ACC112 (cell line): ENCODE data around the gene ITK.
"Not testable (repeated sequence)": the region's sequence is repeated elsewhere in the genome, so short reads cannot be mapped to it uniquely, and the experiment has no call there.

ENCODE experiments used
- H2AFZ ChIP-seq: fragments of 200-600 bp; sonication (generic); one replicate; pipeline ENCODE4 v1.6.0; 2017; ENCODE audit warnings: antibody characterized with exemption, low read length; ENCODE audit not compliant: unreplicated experiment
- H3K27ac ChIP-seq: fragments of 200-600 bp; sonication (generic); 2 replicates; pipeline ENCODE4 v1.5.1; 2014; ENCODE audit warnings: low read depth, mild to moderate bottlenecking, antibody characterized with exemption, low read length, moderate library complexity
- H3K27me3 ChIP-seq: fragments of 200-600 bp; sonication (generic); 2 replicates; pipeline ENCODE4 v1.6.1; 2014; ENCODE audit warnings: mild to moderate bottlenecking, antibody characterized with exemption, low read length, moderate library complexity, mixed read lengths; ENCODE audit not compliant: insufficient read depth
- H3K36me3 ChIP-seq: fragments of 200-600 bp; sonication (generic); 2 replicates; pipeline ENCODE4 v1.6.1; 2016; ENCODE audit warnings: mild to moderate bottlenecking, antibody characterized with exemption, low read length, moderate library complexity, mixed read lengths; ENCODE audit not compliant: insufficient read depth
- H3K4me1 ChIP-seq: fragments of 200-600 bp; sonication (generic); one replicate; pipeline ENCODE4 v1.6.1; 2016; ENCODE audit warnings: low read length, mixed read lengths; ENCODE audit not compliant: insufficient read depth, unreplicated experiment, control insufficient read depth
- H3K4me3 ChIP-seq: fragments of 200-600 bp; sonication (generic); 2 replicates; pipeline ENCODE4 v1.5.1; 2014; ENCODE audit warnings: mild to moderate bottlenecking, low read depth, low read length
- H3K79me2 ChIP-seq: fragments of 200-600 bp; sonication (generic); one replicate; pipeline ENCODE4 v1.6.0; 2016; ENCODE audit warnings: low read length; ENCODE audit not compliant: control insufficient read depth, unreplicated experiment, insufficient read depth

ITK gene

DNA sequence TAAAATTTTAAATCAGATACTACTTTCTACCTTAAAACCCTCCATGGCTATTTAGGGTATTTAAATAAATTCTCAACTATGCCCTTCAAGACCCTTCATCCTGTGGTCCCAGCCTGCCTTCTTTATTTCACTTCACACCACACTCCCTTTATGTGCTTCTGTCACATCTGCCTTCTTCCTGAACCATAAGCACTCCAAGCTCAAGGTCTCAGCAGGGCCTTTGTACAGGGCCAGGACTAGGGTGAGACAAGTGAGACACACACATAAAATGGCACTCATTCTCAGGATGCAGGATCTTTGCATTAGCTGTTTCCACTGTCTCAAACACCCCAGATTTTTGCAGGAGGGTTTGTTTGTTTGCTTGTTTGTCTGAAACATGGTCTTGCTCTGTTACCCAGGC is 7.6 kb downstream of the ITK start:
- Histone ChIP-seq H3K4me3 (no peak overlapping the region), H3K27me3 (peaks cover 64% of the 10 kb centered on the region), H3K27ac (no peak overlapping the region), H3K36me3 (no peaks in the 10 kb centered on the region), H3K4me1 (no peaks in the 10 kb centered on the region), H3K79me2 (no peaks in the 10 kb centered on the region), H2AFZ (no peak overlapping the region)

- no peak overlapping the region for H3K4me3 ChIP-seq
- H3K27me3 ChIP-seq, result peaks cover 64% of the 10 kb centered on the region
- no peaks in the 10 kb centered on the region for H3K79me2 ChIP-seq
These were observed 8.6 kb downstream of the ITK start for GRCh38 chr5:157189223-157189622.

GRCh38 chr5:157193699-157194424 is 13.2 kb downstream of the ITK start:
- H3K27ac ChIP-seq, result no peak overlapping the region
- peaks cover 75% of the 10 kb centered on the region for H3K27me3 ChIP-seq
- no peaks in the 10 kb centered on the region for H3K36me3 ChIP-seq
- H2AFZ ChIP-seq, result no peak overlapping the region
- no peak overlapping the region for H3K4me3 ChIP-seq
- no peaks in the 10 kb centered on the region for H3K4me1 ChIP-seq
- H3K79me2 ChIP-seq, result no peaks in the 10 kb centered on the region

More at GRCh38 chr5:157189223-157189622, 8.6 kb downstream of the ITK start:
- no peaks in the 10 kb centered on the region for H3K4me1 ChIP-seq
- no peak overlapping the region for H2AFZ ChIP-seq
- H3K36me3 ChIP-seq, result no peaks in the 10 kb centered on the region
- no peak overlapping the region for H3K27ac ChIP-seq

DNA sequence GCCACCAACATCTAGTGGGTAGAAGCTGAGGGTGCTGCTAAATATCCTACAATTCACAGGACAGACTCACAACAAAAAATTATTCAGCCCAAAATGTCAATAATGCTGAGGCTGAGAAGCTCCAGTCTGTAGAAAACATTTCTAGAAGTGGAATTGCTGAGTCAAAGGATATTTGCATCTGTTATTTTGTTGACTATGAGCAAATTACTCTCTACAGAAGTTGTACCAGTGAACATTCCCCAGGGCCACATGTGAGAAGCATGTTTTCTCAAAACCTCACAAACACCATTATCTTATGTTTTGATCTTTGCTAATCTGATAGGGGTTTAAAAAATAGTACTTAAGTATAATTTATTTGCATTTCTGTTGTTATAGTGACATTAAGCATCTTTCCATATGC is 15.4 kb downstream of the ITK start:
- no peak overlapping the region for H2AFZ ChIP-seq
- no peak overlapping the region for H3K4me3 ChIP-seq
- H3K27me3 ChIP-seq, result peaks cover 72% of the 10 kb centered on the region
- no peaks in the 10 kb centered on the region for H3K36me3 ChIP-seq
- H3K27ac ChIP-seq, result no peak overlapping the region
- H3K79me2 ChIP-seq, result no peaks in the 10 kb centered on the region
- H3K4me1 ChIP-seq, result no peaks in the 10 kb centered on the region

- Histone ChIP-seq H3K4me1 (no peaks in the 10 kb centered on the region), H3K36me3 (no peaks in the 10 kb centered on the region), H3K27ac (no peak overlapping the region), H3K4me3 (no peak overlapping the region), H2AFZ (no peak overlapping the region), H3K27me3 (peaks cover 66% of the 10 kb centered on the region), H3K79me2 (no peaks in the 10 kb centered on the region)
These were observed 16.4 kb downstream of the ITK start for GRCh38 chr5:157197086-157197485.

GRCh38 chr5:157198277-157198986 is 17.8 kb downstream of the ITK start:
- Histone ChIP-seq H3K4me1 (no peaks in the 10 kb centered on the region), H3K79me2 (no peaks in the 10 kb centered on the region), H3K27ac (no peak overlapping the region), H3K36me3 (no peaks in the 10 kb centered on the region), H3K27me3 (peaks cover 60% of the 10 kb centered on the region), H2AFZ (no peak overlapping the region), H3K4me3 (no peak overlapping the region)

DNA sequence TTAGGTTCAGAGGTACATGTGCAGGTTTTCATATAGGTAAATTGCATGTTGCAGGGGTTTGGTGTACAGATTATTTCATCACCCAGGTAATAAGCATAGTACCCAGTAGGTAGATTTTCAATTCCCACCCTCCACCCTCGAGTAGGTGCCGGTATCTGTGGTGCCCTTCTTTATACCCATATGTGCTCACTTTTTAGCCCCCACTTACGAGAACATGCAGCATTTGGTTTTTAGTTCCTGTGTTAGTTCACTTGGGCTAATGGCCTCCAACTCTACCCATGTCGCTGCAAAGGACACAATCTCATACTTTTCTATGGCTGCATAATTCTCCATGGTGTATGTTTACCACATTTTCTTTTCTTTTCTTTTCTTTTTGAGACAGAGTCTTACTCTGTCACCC is 21.2 kb downstream of the ITK start:
- Histone ChIP-seq H2AFZ (no peak overlapping the region), H3K4me1 (no peaks in the 10 kb centered on the region), H3K27me3 (peaks cover 31% of the 10 kb centered on the region), H3K36me3 (no peaks in the 10 kb centered on the region), H3K79me2 (no peaks in the 10 kb centered on the region), H3K27ac (no peak overlapping the region), H3K4me3 (no peak overlapping the region)

DNA sequence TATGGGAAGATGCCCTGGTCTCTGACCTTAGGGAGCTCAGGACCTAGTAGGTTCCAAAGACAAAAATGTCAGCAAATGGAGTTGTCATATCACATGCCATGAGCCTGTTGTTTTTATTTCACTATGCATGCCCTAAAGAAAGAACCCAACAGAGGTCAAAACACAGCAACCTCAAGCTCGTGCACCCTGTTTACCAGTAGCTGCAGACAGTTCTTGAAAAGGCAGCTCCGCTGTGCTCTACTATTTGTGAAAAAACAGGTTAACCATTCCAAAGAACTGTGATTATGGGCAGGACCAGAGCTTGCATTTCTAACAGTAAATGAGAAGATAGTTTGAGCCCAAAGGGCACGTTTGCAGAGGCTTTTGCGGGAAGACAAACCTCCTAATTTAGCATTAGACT is 22.8 kb downstream of the ITK start:
- H3K79me2 ChIP-seq, result no peaks in the 10 kb centered on the region
- no peaks in the 10 kb centered on the region for H3K4me1 ChIP-seq
- H3K36me3 ChIP-seq, result no peaks in the 10 kb centered on the region
- no peak overlapping the region for H3K27ac ChIP-seq
- peaks cover 23% of the 10 kb centered on the region for H3K27me3 ChIP-seq
- H2AFZ ChIP-seq, result no peak overlapping the region
- no peak overlapping the region for H3K4me3 ChIP-seq

- no peak overlapping the region for H2AFZ ChIP-seq
- no peak overlapping the region for H3K27ac ChIP-seq
- no peak overlapping the region for H3K4me3 ChIP-seq
- peaks cover 19% of the 10 kb centered on the region for H3K27me3 ChIP-seq
- H3K36me3 ChIP-seq, result no peaks in the 10 kb centered on the region
- H3K79me2 ChIP-seq, result no peaks in the 10 kb centered on the region
- H3K4me1 ChIP-seq, result no peaks in the 10 kb centered on the region
These were observed 24.1 kb downstream of the ITK start for GRCh38 chr5:157204765-157205164.

- Histone ChIP-seq H3K4me1 (no peaks in the 10 kb centered on the region), H2AFZ (no peak overlapping the region), H3K36me3 (no peaks in the 10 kb centered on the region), H3K79me2 (no peaks in the 10 kb centered on the region), H3K27me3 (peaks cover 16% of the 10 kb centered on the region), H3K27ac (no peak overlapping the region), H3K4me3 (no peak overlapping the region)
These were observed 25.1 kb downstream of the ITK start for GRCh38 chr5:157205708-157206107.

DNA sequence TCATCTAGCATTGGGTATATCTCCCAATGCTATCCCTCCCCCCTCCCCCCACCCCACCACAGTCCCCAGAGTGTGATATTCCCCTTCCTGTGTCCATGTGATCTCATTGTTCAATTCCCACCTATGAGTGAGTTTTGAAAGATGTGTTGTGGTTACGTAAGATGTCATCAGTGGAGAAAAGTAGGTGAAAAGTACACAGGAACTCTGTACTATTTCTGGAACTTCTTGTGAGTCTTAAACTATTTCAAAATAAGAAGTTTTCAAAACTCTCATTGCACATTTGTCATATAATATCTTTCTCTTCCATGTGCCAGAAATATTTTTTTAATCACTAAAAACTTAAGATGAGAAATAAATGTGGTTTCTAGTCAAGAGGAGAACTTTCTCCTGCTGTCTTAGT is 30.0 kb downstream of the ITK start:
- H3K36me3 ChIP-seq, H3K79me2 ChIP-seq, H3K4me1 ChIP-seq, H3K27ac ChIP-seq, H3K4me3 ChIP-seq, H2AFZ ChIP-seq: not testable (repeated sequence)
- H3K27me3 ChIP-seq, result peaks cover 17% of the 10 kb centered on the region; the same call in 1 of the 2 replicates
